CD4-positive, alpha-beta T cell treated with Interleukin-12 subunit alpha and Interleukin-12 subunit beta, for 1 hour (primary cell): ENCODE results near the gene HSD17B3.
"Not testable (repeated sequence)": the region's sequence is repeated elsewhere in the genome, so short reads cannot be mapped to it uniquely, and the experiment has no call there.

Experiments used
- DNase-seq: peaks from one replicate; pipeline ENCODE4 v3.0.0-alpha.2; 2020

The HSD17B3 gene

GRCh38 chr9:96305171-96305570 lies 3.2 kb upstream of the HSD17B3 start:
- DNase-seq, result no peak

- no peak for DNase-seq
Observed at GRCh38 chr9:96304230-96304629, 2.3 kb upstream of the HSD17B3 start.

- DNase-seq, result no peak
Observed at GRCh38 chr9:96299823-96300222, 2.2 kb downstream of the HSD17B3 start.

GRCh38 chr9:96294159-96294545 lies 7.8 kb downstream of the HSD17B3 start:
- no peak for DNase-seq

GRCh38 chr9:96293498-96294158 lies 8.3 kb downstream of the HSD17B3 start:
- DNase-seq, result no peak

GRCh38 chr9:96289392-96289791 lies 12.6 kb downstream of the HSD17B3 start:
- no peak for DNase-seq

- no peak for DNase-seq
Observed at GRCh38 chr9:96281641-96282040, 20.3 kb downstream of the HSD17B3 start.

- DNase-seq, result no peak
Observed at GRCh38 chr9:96279932-96280331, 22.0 kb downstream of the HSD17B3 start.

- no peak for DNase-seq
Observed at GRCh38 chr9:96274939-96275338, 27.0 kb downstream of the HSD17B3 start.

- no peak for DNase-seq
Observed at GRCh38 chr9:96270236-96270744, 31.7 kb downstream of the HSD17B3 start.

GRCh38 chr9:96258967-96259366 lies 43.0 kb downstream of the HSD17B3 start:
- no peak for DNase-seq

GRCh38 chr9:96256800-96257199 lies 45.2 kb downstream of the HSD17B3 start:
- no peak for DNase-seq

- DNase-seq, result no peak
Observed at GRCh38 chr9:96255698-96256097, 46.3 kb downstream of the HSD17B3 start.

GRCh38 chr9:96253059-96253696 lies 48.8 kb downstream of the HSD17B3 start:
- DNase-seq, result no peak

- no peak for DNase-seq
Observed at GRCh38 chr9:96251451-96251850, 50.5 kb downstream of the HSD17B3 start.

- no peak for DNase-seq
Observed at GRCh38 chr9:96249746-96250145, 52.2 kb downstream of the HSD17B3 start.

GRCh38 chr9:96246267-96246671 lies 55.7 kb downstream of the HSD17B3 start:
- DNase-seq, result no peak

- no peak for DNase-seq
Observed at GRCh38 chr9:96245399-96245798, 56.6 kb downstream of the HSD17B3 start.

GRCh38 chr9:96243778-96244177 lies 58.2 kb downstream of the HSD17B3 start:
- DNase-seq, result no peak

- DNase-seq, result no peak
Observed at GRCh38 chr9:96242811-96243210, 59.2 kb downstream of the HSD17B3 start.

GRCh38 chr9:96241391-96241809 lies 60.6 kb downstream of the HSD17B3 start:
- peak; percentile 30 for DNase-seq

- DNase-seq, result no peak
Observed at GRCh38 chr9:96236854-96237550, 65.0 kb downstream of the HSD17B3 start.

- not testable (repeated sequence) for DNase-seq
Observed at GRCh38 chr9:96236337-96236736, 65.6 kb downstream of the HSD17B3 start.
